ENCODE data around the gene GLRX3. TPM values are rescaled to one million over a fixed set of nuclear protein-coding genes. Genes with fewer than 3 reads are reported as not detected.

Gene GLRX3
- total RNA-seq, 1 donor from 2014 or later: 67.5 TPM

GRCh38 chr10:130128922-130129321 is 7.3 kb upstream of the GLRX3 start:
- intact Hi-C loops (cut with DNase I): no loop called here
- no peak for DNase-seq (ENCODE audit: low spot score)

- DNase-seq (ENCODE audit: low spot score): no peak
- intact Hi-C loops (cut with DNase I): loop anchor here (1.0 to 10.0 kb wide), 2 partner anchors 24 to 1111 kb away; no protein-coding TSS in a partner anchor
Measured at GRCh38 chr10:130135676-130136225, 440 bp upstream of the GLRX3 start.

GRCh38 chr10:130137090-130137448 is 878 bp downstream of the GLRX3 start:
- no peak for DNase-seq (ENCODE audit: low spot score)
- intact Hi-C loops (cut with DNase I): loop anchor here (10.0 kb wide), 1 partner anchor 1112 kb away; no protein-coding TSS in a partner anchor

GRCh38 chr10:130137659-130138478 is 1.7 kb downstream of the GLRX3 start:
- intact Hi-C loops (cut with DNase I): loop anchor here (10.0 kb wide), 1 partner anchor 1113 kb away; no protein-coding TSS in a partner anchor
- no peak for DNase-seq (ENCODE audit: low spot score)

GRCh38 chr10:130138479-130138866 is 2.3 kb downstream of the GLRX3 start:
- DNase-seq (ENCODE audit: low spot score): no peak
- intact Hi-C loops (cut with DNase I): loop anchor here (10.0 kb wide), 1 partner anchor 1114 kb away; no protein-coding TSS in a partner anchor

GRCh38 chr10:130140425-130140824 is 4.2 kb downstream of the GLRX3 start:
- intact Hi-C loops (cut with DNase I): no loop called here
- DNase-seq (ENCODE audit: low spot score): no peak

GRCh38 chr10:130141038-130141437 is 4.8 kb downstream of the GLRX3 start:
- intact Hi-C loops (cut with DNase I): no loop called here
- no peak for DNase-seq (ENCODE audit: low spot score)

GRCh38 chr10:130141460-130141859 is 5.3 kb downstream of the GLRX3 start:
- intact Hi-C loops (cut with DNase I): no loop called here
- DNase-seq (ENCODE audit: low spot score): no peak

- intact Hi-C loops (cut with DNase I): no loop called here
- DNase-seq (ENCODE audit: low spot score): no peak
Measured at GRCh38 chr10:130141878-130142277, 5.7 kb downstream of the GLRX3 start.

GRCh38 chr10:130146042-130146441 is 9.9 kb downstream of the GLRX3 start:
- DNase-seq (ENCODE audit: low spot score): no peak
- intact Hi-C loops (cut with DNase I): no loop called here

GRCh38 chr10:130159192-130159794 is 23.1 kb downstream of the GLRX3 start:
- no peak for DNase-seq (ENCODE audit: low spot score)
- intact Hi-C loops (cut with DNase I): no loop called here

GRCh38 chr10:130160775-130161174 is 24.6 kb downstream of the GLRX3 start:
- intact Hi-C loops (cut with DNase I): no loop called here
- no peak for DNase-seq (ENCODE audit: low spot score)

- intact Hi-C loops (cut with DNase I): no loop called here
- no peak for DNase-seq (ENCODE audit: low spot score)
Measured at GRCh38 chr10:130161331-130161730, 25.1 kb downstream of the GLRX3 start.

- intact Hi-C loops (cut with DNase I): no loop called here
- no peak for DNase-seq (ENCODE audit: low spot score)
Measured at GRCh38 chr10:130167193-130167592, 31.0 kb downstream of the GLRX3 start.

GRCh38 chr10:130167707-130168106 is 31.5 kb downstream of the GLRX3 start:
- DNase-seq (ENCODE audit: low spot score): no peak
- intact Hi-C loops (cut with DNase I): no loop called here

- DNase-seq (ENCODE audit: low spot score): no peak
- intact Hi-C loops (cut with DNase I): no loop called here
Measured at GRCh38 chr10:130169136-130169859, 33.1 kb downstream of the GLRX3 start.

- intact Hi-C loops (cut with DNase I): no loop called here
- no peak for DNase-seq (ENCODE audit: low spot score)
Measured at GRCh38 chr10:130171196-130171595, 35.0 kb downstream of the GLRX3 start.

- no peak for DNase-seq (ENCODE audit: low spot score)
- intact Hi-C loops (cut with DNase I): no loop called here
Measured at GRCh38 chr10:130174328-130174727, 38.1 kb downstream of the GLRX3 start.

GRCh38 chr10:130175074-130175473 is 38.9 kb downstream of the GLRX3 start:
- intact Hi-C loops (cut with DNase I): no loop called here
- DNase-seq (ENCODE audit: low spot score): no peak

GRCh38 chr10:130177250-130177649 is 41.1 kb downstream of the GLRX3 start:
- intact Hi-C loops (cut with DNase I): no loop called here
- DNase-seq (ENCODE audit: low spot score): no peak
